ENCODE measurements around the gene WDR77.

WDR77 gene

GRCh38 chr1:111470596-111470995 is 21.5 kb upstream of the WDR77 start:
- no peak overlapping the region for H3K27ac ChIP-seq
- TF ChIP-seq CTCF (conservative IDR thresholded peaks at IDR 0.05): no peak

DNA sequence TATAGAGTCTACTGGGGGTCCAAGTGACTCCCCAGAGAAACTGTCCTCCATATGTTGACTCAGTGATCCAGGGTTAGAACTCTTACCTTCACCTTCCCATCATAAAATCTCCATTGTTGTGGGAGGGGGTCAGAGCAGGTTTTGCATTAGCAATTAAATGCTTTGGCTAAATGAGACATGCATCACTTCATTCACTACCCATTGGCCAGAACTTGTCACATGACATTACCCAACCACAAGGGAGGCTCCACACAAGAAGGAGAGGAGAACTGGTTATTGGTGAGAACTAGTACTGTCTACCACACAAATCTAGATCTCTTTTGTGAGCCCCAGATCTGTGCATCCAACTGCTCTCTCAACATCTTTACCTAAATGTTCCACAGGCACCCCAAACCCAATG is 20.5 kb upstream of the WDR77 start:
- no peak for TF ChIP-seq CTCF (conservative IDR thresholded peaks at IDR 0.05)
- H3K27ac ChIP-seq: no peak overlapping the region

- no peak for TF ChIP-seq CTCF (conservative IDR thresholded peaks at IDR 0.05)
- no peak overlapping the region for H3K27ac ChIP-seq
Measured at GRCh38 chr1:111468717-111469100, 19.7 kb upstream of the WDR77 start.

DNA sequence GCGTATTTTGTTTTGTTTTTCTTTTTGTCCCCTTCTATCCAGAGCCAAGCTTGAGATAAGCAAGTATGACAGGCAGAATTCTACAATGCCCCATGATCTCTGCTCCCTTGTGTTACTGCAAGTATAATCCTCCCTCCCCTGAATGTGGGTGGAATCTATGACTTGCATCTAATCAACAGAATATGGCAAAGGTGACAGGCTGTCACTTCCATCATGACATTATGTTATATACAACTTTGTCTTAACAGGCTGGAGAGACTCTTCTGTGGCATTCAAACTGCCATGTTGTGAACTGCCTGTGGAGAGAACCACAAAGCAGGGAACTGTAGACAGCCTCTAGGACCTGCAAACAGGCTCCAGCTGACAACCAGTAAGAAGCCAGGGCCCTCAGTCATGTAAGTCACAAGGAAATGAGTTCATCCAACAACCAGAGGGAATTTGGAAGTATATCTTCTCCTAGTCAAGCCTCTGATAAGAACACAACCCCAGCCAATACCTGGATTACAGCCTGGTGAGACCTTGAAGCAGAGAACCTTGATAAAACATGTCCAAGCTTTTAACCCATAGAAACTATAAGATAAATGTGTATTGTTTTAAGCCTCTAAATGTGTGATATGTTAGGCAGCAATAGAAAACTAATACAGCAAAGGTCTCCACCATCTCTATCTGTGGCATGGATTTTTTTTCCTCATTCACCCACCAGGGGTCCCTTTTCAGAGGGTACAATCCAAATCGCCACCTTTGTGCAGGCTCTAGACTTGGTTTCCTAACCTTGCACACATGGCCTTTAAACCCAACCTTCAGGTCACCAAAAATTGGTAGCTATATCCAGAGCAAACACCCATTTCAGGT is 19.0 kb upstream of the WDR77 start:
- no peak overlapping the region for H3K27ac ChIP-seq
- no peak for TF ChIP-seq CTCF (conservative IDR thresholded peaks at IDR 0.05)

GRCh38 chr1:111466480-111466879 is 17.4 kb upstream of the WDR77 start:
- no peak overlapping the region for H3K27ac ChIP-seq
- no peak for TF ChIP-seq CTCF (conservative IDR thresholded peaks at IDR 0.05)

- no peak for TF ChIP-seq CTCF (conservative IDR thresholded peaks at IDR 0.05)
- H3K27ac ChIP-seq: no peak overlapping the region
Measured at GRCh38 chr1:111465754-111466153, 16.7 kb upstream of the WDR77 start.

DNA sequence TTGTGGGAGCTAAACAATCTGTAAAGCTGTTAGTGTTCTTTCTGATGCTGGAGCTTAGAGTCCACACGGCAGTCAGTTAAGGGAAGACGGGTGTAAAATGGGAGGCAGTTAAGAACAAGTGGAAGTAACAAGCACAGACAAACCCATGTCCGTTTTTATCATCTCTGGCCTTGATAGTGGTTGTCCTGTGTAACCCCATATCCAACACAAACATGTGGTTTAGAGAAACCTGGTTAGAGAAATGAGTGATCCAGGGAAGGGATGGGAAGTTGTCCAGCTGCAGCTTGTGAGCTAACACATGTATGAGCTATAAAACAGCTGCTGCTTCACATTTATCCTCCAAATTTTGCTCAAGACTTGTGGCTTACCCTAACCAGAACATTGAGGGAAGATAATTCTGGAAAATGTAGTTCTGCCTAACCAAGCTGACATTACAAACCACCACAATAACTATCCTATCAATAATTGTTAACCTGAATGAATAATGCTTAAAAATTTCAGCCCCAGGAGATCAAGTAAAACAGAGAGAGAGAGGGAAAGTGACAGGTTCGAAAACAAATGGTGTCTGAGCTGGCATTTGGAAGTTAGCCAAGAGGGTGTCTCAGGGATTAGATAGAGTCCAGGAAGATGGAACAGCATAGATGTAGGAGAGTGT is 14.1 kb upstream of the WDR77 start:
- TF ChIP-seq CTCF (conservative IDR thresholded peaks at IDR 0.05): no peak
- no peak overlapping the region for H3K27ac ChIP-seq
